Stomach (tissue), 9 donors: ENCODE measurements around the gene DCDC2C. TPM values are rescaled to one million over a fixed set of nuclear protein-coding genes. Genes with fewer than 3 reads are reported as not detected.

Source experiments
- DNase-seq, 2 donors: peaks; one replicate each; pipeline versions ENCODE4 v3.0.0 to v3.0.0-alpha.2; 2013 to 2019
- H3K27ac ChIP-seq, 5 donors: fragments of 200-600 bp in 4 of 5; sonication (generic) in 4 of 5; one replicate each; pipeline ENCODE4 v1.5.1; 2013 to 2019; ENCODE audit warnings: mild to moderate bottlenecking in 1 of 5, moderate library complexity in 1 of 5
- H3K27me3 ChIP-seq, 3 donors: fragments of 200-600 bp; sonication (generic); one replicate each; pipeline ENCODE4 v1.5.1; 2017 to 2019; ENCODE audit warnings: mixed run types in 1 of 3
- H3K36me3 ChIP-seq, 4 donors: fragments of 200-600 bp; sonication (generic); 1 replicate in 3 of 4; 2 replicates in 1 of 4; pipeline ENCODE4 v1.5.1; 2016 to 2019
- H3K4me1 ChIP-seq, 4 donors: fragments of 200-600 bp; sonication (generic); one replicate each; pipeline ENCODE4 v1.5.1; 2016 to 2019
- H3K4me3 ChIP-seq, 4 donors: fragments of 200-600 bp; sonication (generic) in 3 of 4; one replicate each; pipeline ENCODE4 v1.5.1; 2016 to 2019; ENCODE audit warnings: mild to moderate bottlenecking in 1 of 4
- H3K9me3 ChIP-seq, 4 donors: fragments of 200-600 bp; sonication (generic); one replicate each; pipeline ENCODE4 v1.5.1; 2016 to 2019
- CTCF ChIP-seq, 7 experiments: fragments of 450-650 bp in 4 of 7; fragments of 200-600 bp in 3 of 7; sonication (generic) in 3 of 7; IDR thresholded peaks; one replicate each; pipeline ENCODE4 v1.5.1; 2016 to 2019; ENCODE audit warnings: antibody characterized with exemption in 7 of 7, control low read depth in 2 of 7, mild to moderate bottlenecking in 1 of 7
- EP300 ChIP-seq: sonication (generic); formaldehyde crosslinking; IDR thresholded peaks from one replicate; pipeline ENCODE4 v1.6.1; 2017; ENCODE audit warnings: antibody characterized with exemption
- POLR2A ChIP-seq, 4 donors: fragments of 450-650 bp; IDR thresholded peaks; one replicate each; pipeline ENCODE4 v1.6.1; 2016; ENCODE audit warnings: antibody characterized with exemption in 4 of 4, control low read depth in 2 of 4, mild to moderate bottlenecking in 1 of 4, moderate library complexity in 1 of 4
- POLR2AphosphoS5 ChIP-seq, 3 donors: sonication (generic); formaldehyde crosslinking; IDR thresholded peaks; one replicate each; pipeline ENCODE4 v1.6.1; 2016; ENCODE audit warnings: antibody characterized with exemption in 3 of 3
- WGBS, 5 donors: extraction: QIAGEN DNeasy Blood & Tissue Kit in 3 of 5; methylation state at CpG; one replicate each; pipeline versions ENCODE4 v1.1.5 to v1.1.7; 2013 to 2018; 5-methylcytosine and 5-hydroxymethylcytosine counted together
- intact Hi-C: fragments of 100-400 bp; cut with DNase I; formaldehyde crosslinking; loops from one replicate; pipeline ENCODE4 v1.15.1; 2023; ENCODE audit warnings: low total_unique reads
- polyA plus RNA-seq, 3 donors: library from polyadenylated mRNA; stranded (reverse); fragments of 200-250 nt; gene quantifications; one replicate each; pipeline ENCODE4 v1.2.3, GENCODE V29; 2013
- total RNA-seq, 5 donors: library from RNA; depleted of rRNA; stranded (reverse); fragments of >200 nt; gene quantifications; one replicate each; pipeline versions ENCODE4 v1.1.0 to v1.2.3, GENCODE V29; 2014 to 2016
- donor health status: healthy with polysubstance abuse.
- donor health status: Bipolar disorder and iron deficiency.
- donor health status: healthy.

Gene DCDC2C
- total and polyA plus RNA-seq, 8 donors: not detected

DNA sequence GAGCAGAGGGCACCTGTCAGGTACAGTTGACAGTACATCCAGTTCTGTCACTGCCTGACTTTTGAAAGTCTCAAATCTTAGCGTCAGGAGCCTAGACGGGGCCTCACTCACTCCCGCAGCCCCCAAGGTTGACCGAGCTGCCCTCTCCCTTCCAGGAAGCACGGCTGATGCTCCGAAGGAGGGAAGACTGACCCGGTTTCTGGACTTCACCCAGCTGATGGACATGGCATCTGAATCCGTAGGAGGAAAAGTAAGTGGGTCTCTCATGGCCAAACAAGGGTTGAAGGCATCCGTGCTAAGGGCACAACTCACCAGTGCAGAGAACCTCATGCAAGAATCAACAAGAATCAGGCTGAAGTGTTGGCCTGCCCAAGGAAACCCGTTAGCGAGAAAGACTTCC is 32.4 kb upstream of the DCDC2C start:
- no peaks in the 10 kb centered on the region for H3K4me1 ChIP-seq
- H3K27me3 ChIP-seq: peaks cover 0 to 37% (median 7%) of the 10 kb centered on the region in 3 donors
- intact Hi-C loops: no loop called here
- DNase-seq: no peak
- no peak overlapping the region for H3K4me3 ChIP-seq
- no peaks in the 10 kb centered on the region for H3K36me3 ChIP-seq
- TF ChIP-seq EP300: no peak
- TF ChIP-seq POLR2AphosphoS5 (IDR thresholded peaks at IDR 0.05): no peak
- TF ChIP-seq POLR2A (IDR thresholded peaks at IDR 0.05): no peak
- no peak for TF ChIP-seq CTCF (IDR thresholded peaks at IDR 0.05)
- no peak overlapping the region for H3K27ac ChIP-seq
- WGBS, 5 donors: 81 to 89% (median 86%) methylated on average over 11 of the region's 11 CpGs
- no peaks in the 10 kb centered on the region for H3K9me3 ChIP-seq

DNA sequence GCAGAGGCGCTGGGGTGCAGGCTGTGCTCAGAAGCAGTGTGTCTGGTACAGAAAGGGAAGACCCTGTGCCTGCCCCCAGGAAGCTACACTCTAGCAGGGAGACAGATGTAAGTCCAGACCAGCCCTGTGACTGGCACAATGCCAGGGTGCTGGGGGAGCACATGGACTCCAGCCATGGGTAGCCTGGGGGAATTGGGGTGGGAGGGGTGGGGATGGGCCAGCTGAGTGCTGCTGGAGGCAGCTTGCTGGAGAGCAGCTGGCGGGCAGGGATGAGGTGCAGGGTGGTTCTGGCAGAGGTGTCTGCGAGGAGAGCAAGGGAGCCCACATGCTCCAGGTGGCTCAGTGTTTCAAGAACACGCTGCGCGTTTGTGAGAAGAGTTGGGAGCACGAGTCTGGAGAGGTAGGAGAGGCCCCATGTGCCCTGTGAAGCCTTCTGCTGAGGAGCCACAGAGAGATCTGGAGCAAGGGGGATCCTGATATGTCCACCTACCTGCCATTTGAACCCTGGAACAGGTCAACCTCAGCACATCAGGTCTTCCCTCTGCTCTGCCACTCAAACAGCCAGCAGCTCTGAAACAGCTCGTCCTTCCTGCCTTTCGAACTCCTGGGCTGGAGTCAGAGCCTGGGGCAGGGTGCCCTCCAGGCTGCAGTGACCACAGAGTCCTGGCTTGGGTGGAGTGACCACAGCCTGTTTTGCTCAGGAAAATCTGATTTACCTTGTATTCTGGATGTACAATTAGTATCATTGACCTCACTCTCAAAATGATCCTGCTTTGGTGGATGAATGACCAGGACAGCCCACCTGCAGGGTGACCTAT is 30.3 kb upstream of the DCDC2C start:
- Histone ChIP-seq H3K27me3 (peaks cover 0 to 30% (median 0%) of the 10 kb centered on the region in 3 donors), H3K36me3 (no peaks in the 10 kb centered on the region), H3K4me3 (no peak overlapping the region), H3K27ac (no peak overlapping the region), H3K4me1 (no peaks in the 10 kb centered on the region), H3K9me3 (no peaks in the 10 kb centered on the region)
- no peak for TF ChIP-seq POLR2A (IDR thresholded peaks at IDR 0.05)
- TF ChIP-seq EP300: no peak
- TF ChIP-seq CTCF (IDR thresholded peaks at IDR 0.05): no peak
- no peak for TF ChIP-seq POLR2AphosphoS5 (IDR thresholded peaks at IDR 0.05)
- no peak for DNase-seq
- 75 to 89% (median 86%) methylated on average over 9 of the region's 9 CpGs for WGBS, 5 donors
- intact Hi-C loops: no loop called here

DNA sequence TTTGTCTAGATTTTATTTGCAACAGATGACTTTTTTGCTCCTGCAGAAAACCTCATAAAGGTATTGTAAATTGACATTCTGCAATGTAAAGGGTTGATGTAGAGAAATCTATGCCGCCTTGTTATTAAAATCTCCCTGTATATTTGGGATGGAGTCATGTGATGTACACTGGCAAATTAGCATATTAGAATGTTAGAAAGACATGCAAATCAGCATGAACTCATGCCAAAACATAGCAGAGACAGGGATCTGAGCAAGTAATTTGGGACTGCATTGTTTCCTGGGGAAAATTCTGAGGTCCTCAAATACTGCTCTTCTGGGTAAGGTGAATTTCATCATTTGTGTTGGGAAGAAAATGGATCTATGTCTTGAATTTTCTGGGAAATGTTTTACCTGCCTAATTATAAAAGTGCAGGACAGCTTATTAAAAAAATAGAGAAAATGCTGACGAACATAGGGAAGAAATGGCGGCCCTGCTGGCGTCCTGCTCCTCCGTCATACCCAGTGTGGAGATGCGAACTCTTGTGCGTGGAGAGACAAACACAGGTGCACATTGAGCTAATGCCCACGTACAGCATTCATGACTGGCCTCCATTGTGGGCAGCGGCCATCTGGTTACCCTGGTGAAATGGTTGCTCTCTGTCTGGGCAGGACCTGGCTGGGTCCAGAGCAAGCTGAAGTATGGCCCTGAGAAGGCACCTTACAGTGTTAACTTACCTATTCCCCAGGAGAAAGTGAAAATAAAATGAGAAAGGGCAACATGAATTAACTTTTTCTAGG is 29.1 kb upstream of the DCDC2C start:
- no peak for DNase-seq

More for the DNA sequence above, 29.1 kb upstream of the DCDC2C start:
- no peak overlapping the region for H3K27ac ChIP-seq
- H3K4me3 ChIP-seq: no peak overlapping the region
- H3K9me3 ChIP-seq: no peaks in the 10 kb centered on the region
- no peaks in the 10 kb centered on the region for H3K36me3 ChIP-seq
- H3K27me3 ChIP-seq: peaks cover 0 to 29% (median 0%) of the 10 kb centered on the region in 3 donors
- no peaks in the 10 kb centered on the region for H3K4me1 ChIP-seq
- TF ChIP-seq CTCF (IDR thresholded peaks at IDR 0.05): no peak
- no peak for TF ChIP-seq POLR2AphosphoS5 (IDR thresholded peaks at IDR 0.05)
- no peak for TF ChIP-seq POLR2A (IDR thresholded peaks at IDR 0.05)
- no peak for TF ChIP-seq EP300
- intact Hi-C loops: no loop called here
- WGBS, 5 donors: 86 to 90% (median 86%) methylated on average over 9 of the region's 9 CpGs
